Nephron (organoid): ENCODE results near the gene CALCOCO1.

Experiments
- H3K27ac Mint-ChIP-seq, 3 experiments: 2 replicates each; pipeline ENCODE4 v1.8.0; 2020; ENCODE audit warnings: mixed read lengths in 3 of 3, mild to moderate bottlenecking in 2 of 3, moderate library complexity in 1 of 3
- H3K27me3 Mint-ChIP-seq: 2 replicates; pipeline ENCODE4 v1.8.0; 2021; ENCODE audit warnings: low read depth, mild to moderate bottlenecking, moderate library complexity, mixed read lengths
- H3K36me3 Mint-ChIP-seq: 2 replicates; pipeline ENCODE4 v1.8.0; 2020; ENCODE audit warnings: low read depth, mixed read lengths
- H3K4me1 Mint-ChIP-seq: 2 replicates; pipeline ENCODE4 v1.8.0; 2020; ENCODE audit warnings: mixed read lengths
- H3K4me3 Mint-ChIP-seq, 3 experiments: 2 replicates each; pipeline ENCODE4 v1.8.0; 2020; ENCODE audit warnings: mild to moderate bottlenecking in 3 of 3, mixed read lengths in 3 of 3, moderate library complexity in 2 of 3
- H3K9me3 Mint-ChIP-seq: 2 replicates; pipeline ENCODE4 v1.8.0; 2020; ENCODE audit warnings: mixed read lengths
- TF ChIP-seq, protein P1 (sequence below), 3 experiments: fragments of 200-600 bp; sonication (generic); IDR thresholded peaks; one replicate each; pipeline ENCODE4 v1.5.0; 2021; ENCODE audit warnings: antibody characterized with exemption in 3 of 3; ENCODE audit not compliant: unreplicated experiment in 3 of 3

The CALCOCO1 gene

DNA sequence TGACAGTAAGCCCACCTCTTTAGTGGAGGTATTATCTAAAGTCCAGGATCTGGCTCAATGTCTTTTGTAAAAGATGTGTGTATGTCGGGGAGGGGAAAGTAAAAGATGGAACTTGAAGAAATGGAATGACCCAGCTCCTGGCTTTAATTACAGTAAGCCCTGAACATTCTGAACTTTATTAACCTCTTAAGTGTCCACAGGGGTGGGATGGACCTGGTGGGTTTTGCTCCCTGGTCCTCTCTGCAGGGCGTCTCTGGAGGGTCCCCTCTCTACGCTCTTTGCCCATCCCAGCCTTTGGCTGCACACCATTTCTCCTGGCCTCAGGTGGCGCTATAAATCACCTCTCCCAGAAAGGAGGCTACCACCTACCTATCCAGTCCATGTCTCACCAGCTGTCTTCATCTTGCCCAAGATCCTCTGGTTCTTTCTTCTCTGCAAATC is 28.2 kb upstream of the CALCOCO1 start:
- H3K36me3 Mint-ChIP-seq = no peaks in the 10 kb centered on the region
- no peaks in the 10 kb centered on the region for H3K9me3 Mint-ChIP-seq
- TF ChIP-seq, protein P1, sequence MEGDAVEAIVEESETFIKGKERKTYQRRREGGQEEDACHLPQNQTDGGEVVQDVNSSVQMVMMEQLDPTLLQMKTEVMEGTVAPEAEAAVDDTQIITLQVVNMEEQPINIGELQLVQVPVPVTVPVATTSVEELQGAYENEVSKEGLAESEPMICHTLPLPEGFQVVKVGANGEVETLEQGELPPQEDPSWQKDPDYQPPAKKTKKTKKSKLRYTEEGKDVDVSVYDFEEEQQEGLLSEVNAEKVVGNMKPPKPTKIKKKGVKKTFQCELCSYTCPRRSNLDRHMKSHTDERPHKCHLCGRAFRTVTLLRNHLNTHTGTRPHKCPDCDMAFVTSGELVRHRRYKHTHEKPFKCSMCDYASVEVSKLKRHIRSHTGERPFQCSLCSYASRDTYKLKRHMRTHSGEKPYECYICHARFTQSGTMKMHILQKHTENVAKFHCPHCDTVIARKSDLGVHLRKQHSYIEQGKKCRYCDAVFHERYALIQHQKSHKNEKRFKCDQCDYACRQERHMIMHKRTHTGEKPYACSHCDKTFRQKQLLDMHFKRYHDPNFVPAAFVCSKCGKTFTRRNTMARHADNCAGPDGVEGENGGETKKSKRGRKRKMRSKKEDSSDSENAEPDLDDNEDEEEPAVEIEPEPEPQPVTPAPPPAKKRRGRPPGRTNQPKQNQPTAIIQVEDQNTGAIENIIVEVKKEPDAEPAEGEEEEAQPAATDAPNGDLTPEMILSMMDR (IDR thresholded peaks at IDR 0.05; ENCODE audit: unreplicated experiment in 3 of 3) = no peak
- H3K27me3 Mint-ChIP-seq = peaks cover 46% of the 10 kb centered on the region
- H3K27ac Mint-ChIP-seq = peak overlapping the region in 2 of 3 experiments; percentile 16 to 52
- H3K4me3 Mint-ChIP-seq = peak overlapping the region in 2 of 3 experiments; percentile 4 to 39
- peaks cover 15% of the 10 kb centered on the region for H3K4me1 Mint-ChIP-seq

DNA sequence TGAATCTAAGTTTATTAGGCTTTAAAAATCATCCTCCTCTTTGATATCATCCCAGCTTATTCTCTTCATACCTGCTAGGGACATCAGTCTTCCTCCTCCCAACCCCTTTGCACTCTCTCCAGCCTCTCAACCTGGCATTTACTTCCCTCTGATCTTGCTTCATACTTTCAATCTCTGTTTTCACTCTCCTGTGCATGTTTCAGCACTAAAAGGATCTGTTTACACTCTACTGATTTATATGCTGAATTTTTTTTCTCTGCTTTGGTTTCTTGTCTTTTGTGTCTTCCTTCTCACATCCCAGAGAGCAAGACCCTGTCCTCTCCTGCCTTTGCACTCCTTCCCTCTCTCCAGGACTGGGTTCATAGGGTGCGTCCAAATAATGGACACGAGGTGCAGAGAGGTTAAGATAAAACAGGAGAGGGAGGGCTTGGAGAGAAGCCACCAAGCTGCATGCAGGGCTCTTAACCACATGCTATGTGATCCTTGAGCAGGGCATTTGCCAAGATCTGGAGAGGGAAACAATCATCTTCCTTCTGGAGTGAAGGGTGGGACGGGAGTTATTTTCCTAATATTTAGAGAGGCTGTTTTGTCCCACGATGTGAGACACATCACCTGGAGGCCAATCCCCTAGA is 27.5 kb upstream of the CALCOCO1 start:
- Mint-ChIP-seq H3K36me3 (no peaks in the 10 kb centered on the region), H3K4me3 (no peak overlapping the region), H3K27me3 (peaks cover 38% of the 10 kb centered on the region), H3K27ac (no peak overlapping the region), H3K9me3 (no peaks in the 10 kb centered on the region), H3K4me1 (peaks cover 15% of the 10 kb centered on the region)
- TF ChIP-seq, protein P1 (IDR thresholded peaks at IDR 0.05; ENCODE audit: unreplicated experiment in 3 of 3) = no peak

DNA sequence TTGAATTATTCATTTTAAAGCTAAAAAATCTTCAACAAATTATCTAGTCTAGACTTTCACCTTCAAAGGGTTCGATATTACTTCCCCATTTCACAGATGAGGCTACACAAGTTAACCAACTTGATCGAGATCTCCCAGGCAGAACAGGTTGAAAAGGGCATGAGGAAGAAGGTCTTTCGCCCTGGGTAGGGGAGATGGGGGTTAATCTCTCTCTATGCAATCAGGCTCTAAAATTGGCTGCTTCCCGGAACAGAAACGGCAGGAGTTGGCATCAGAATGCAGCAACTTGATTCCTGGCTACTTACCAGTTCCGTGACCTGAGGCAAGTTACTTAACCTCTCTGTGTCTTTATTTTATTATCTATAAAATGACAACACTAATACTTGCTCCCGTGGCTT is 26.9 kb upstream of the CALCOCO1 start:
- TF ChIP-seq, protein P1 (IDR thresholded peaks at IDR 0.05; ENCODE audit: unreplicated experiment in 3 of 3) = no peak
- no peaks in the 10 kb centered on the region for H3K36me3 Mint-ChIP-seq
- H3K27me3 Mint-ChIP-seq = peaks cover 33% of the 10 kb centered on the region
- H3K27ac Mint-ChIP-seq = no peak overlapping the region
- H3K4me3 Mint-ChIP-seq = no peak overlapping the region
- peaks cover 11% of the 10 kb centered on the region for H3K4me1 Mint-ChIP-seq
- no peaks in the 10 kb centered on the region for H3K9me3 Mint-ChIP-seq

DNA sequence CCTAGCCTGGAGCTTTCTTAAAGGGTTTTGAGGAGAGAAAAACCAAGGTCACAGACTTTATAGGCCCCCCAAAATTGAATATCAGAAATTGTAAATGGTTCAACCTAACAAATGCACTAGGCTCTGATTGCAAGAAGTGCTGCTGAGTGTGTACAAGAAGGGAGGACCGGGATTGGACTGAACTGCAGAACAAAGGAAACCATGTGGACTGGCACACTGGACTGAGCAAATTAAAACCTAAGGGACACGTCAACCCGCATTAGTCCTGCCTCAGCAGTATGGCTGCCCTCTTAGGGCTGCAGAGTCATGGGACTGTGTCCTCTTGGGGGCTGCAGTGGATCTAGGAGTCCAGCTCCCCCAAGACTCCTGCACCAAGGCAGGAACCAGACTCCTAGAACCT is 25.4 kb upstream of the CALCOCO1 start:
- peaks cover 18% of the 10 kb centered on the region for H3K27me3 Mint-ChIP-seq
- H3K36me3 Mint-ChIP-seq = no peaks in the 10 kb centered on the region
- TF ChIP-seq, protein P1 (IDR thresholded peaks at IDR 0.05; ENCODE audit: unreplicated experiment in 3 of 3) = no peak
- no peak overlapping the region for H3K4me3 Mint-ChIP-seq
- H3K27ac Mint-ChIP-seq = no peak overlapping the region
- peaks cover 3% of the 10 kb centered on the region for H3K4me1 Mint-ChIP-seq
- H3K9me3 Mint-ChIP-seq = no peaks in the 10 kb centered on the region

DNA sequence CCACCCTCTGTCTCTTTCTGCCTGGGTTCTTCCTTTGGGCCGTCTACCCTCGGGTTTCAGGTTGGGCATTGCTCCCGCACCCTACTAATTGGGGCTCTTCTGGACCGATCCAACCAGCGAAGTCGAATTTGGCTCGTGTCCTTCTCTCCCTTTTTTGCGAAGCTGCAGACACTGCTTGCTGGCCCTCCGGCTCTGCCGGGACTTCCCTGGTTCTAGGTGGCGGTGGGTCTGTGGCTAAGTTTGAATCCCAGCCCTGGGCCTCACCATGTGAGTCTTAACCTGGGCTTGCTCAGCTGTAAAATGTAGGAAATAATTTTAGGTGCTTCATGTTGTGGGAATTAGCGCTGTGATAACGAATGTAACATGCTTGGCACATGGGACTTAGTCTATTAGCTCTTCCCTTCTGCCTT is 24.9 kb upstream of the CALCOCO1 start:
- H3K4me3 Mint-ChIP-seq = no peak overlapping the region
- no peak overlapping the region for H3K27ac Mint-ChIP-seq
- no peaks in the 10 kb centered on the region for H3K36me3 Mint-ChIP-seq

More for the DNA sequence above, 24.9 kb upstream of the CALCOCO1 start:
- H3K4me1 Mint-ChIP-seq = peaks cover 5% of the 10 kb centered on the region
- H3K9me3 Mint-ChIP-seq = no peaks in the 10 kb centered on the region
- peaks cover 14% of the 10 kb centered on the region for H3K27me3 Mint-ChIP-seq
- TF ChIP-seq, protein P1 (IDR thresholded peaks at IDR 0.05; ENCODE audit: unreplicated experiment in 3 of 3) = no peak
